K562 (cell line): ENCODE measurements around the gene MYADML2. TPM values are rescaled to one million over a fixed set of nuclear protein-coding genes. Genes with fewer than 3 reads are reported as not detected.
A peak's percentile ranks its signal among the peaks of the same experiment; 100 is the strongest.

Experiments used
- AFF4 ChIP-seq: sonication (generic); formaldehyde crosslinking; IDR thresholded peaks from 2 replicates; pipeline ENCODE4 v1.8.0; 2023; ENCODE audit warnings: mild to moderate bottlenecking, missing genetic modification reagents
- BHLHE40 ChIP-seq: IDR thresholded peaks from 2 replicates; pipeline ENCODE4 v1.6.1; 2011; ENCODE audit warnings: low read length, improper control_type of control experiment
- DEAF1 ChIP-seq: fragments of 450-650 bp; formaldehyde crosslinking; IDR thresholded peaks from 2 replicates; pipeline ENCODE4 v1.4.0; 2020; ENCODE audit warnings: mild to moderate bottlenecking, moderate library complexity
- FOXA3 ChIP-seq, 2 experiments: fragments of 450-650 bp in 1 of 2; sonication (generic) in 1 of 2; formaldehyde crosslinking; IDR thresholded peaks in 1 of 2; conservative IDR thresholded peaks in 1 of 2; 2 replicates each; pipeline versions ENCODE4 v1.4.0 to v1.8.0; 2020 to 2022; ENCODE audit warnings: mild to moderate bottlenecking in 2 of 2, missing genetic modification reagents in 1 of 2
- FUS ChIP-seq: fragments of 200-400 bp; formaldehyde crosslinking; optimal IDR thresholded peaks from 2 replicates; pipeline ENCODE3; 2017; ENCODE audit warnings: low read depth, low read length
- GATAD2A ChIP-seq: fragments of 450-650 bp; IDR thresholded peaks from 2 replicates; pipeline ENCODE4 v1.6.1; 2017
- HNRNPL ChIP-seq: fragments of 200-400 bp; formaldehyde crosslinking; IDR thresholded peaks from 2 replicates; pipeline ENCODE4 v1.6.1; 2017; ENCODE audit warnings: low read depth, mild to moderate bottlenecking, low read length
- JUN ChIP-seq, 2 experiments: sonication (generic) in 1 of 2; formaldehyde crosslinking in 1 of 2; IDR thresholded peaks; 2 replicates each; pipeline versions ENCODE4 v1.6.1 to v1.8.0; 2012 to 2022; ENCODE audit warnings: borderline replicate concordance in 2 of 2, mild to moderate bottlenecking in 2 of 2, improper control_type of control experiment in 1 of 2, low read depth in 1 of 2, low read length in 1 of 2, missing genetic modification reagents in 1 of 2
- NCOA4 ChIP-seq: fragments of 450-650 bp; IDR thresholded peaks from 2 replicates; pipeline ENCODE4 v1.6.1; 2018; ENCODE audit warnings: mild to moderate bottlenecking; ENCODE audit not compliant: partially characterized antibody
- NFRKB ChIP-seq: fragments of 450-650 bp; IDR thresholded peaks from 2 replicates; pipeline ENCODE4 v1.6.1; 2016; ENCODE audit warnings: low read depth
- RAD21 ChIP-seq, 2 experiments: fragments of 250-450 bp in 1 of 2; fragments of 450-650 bp in 1 of 2; sonication (Bioruptor Pico) in 1 of 2; formaldehyde crosslinking in 1 of 2; IDR thresholded peaks in 1 of 2; conservative IDR thresholded peaks in 1 of 2; 2 replicates each; pipeline versions ENCODE4 v1.4.0 to v1.8.0; 2020 to 2022; ENCODE audit warnings: mild to moderate bottlenecking in 2 of 2, moderate library complexity in 1 of 2
- RBM39 ChIP-seq: fragments of 200-400 bp; formaldehyde crosslinking; optimal IDR thresholded peaks from 2 replicates; pipeline ENCODE3; 2018; ENCODE audit warnings: low read depth, low read length
- RNF2 ChIP-seq: sonication (generic); IDR thresholded peaks from 2 replicates; pipeline ENCODE4 v1.6.1; 2016
- SIN3B ChIP-seq: fragments of 450-650 bp; IDR thresholded peaks from 2 replicates; pipeline ENCODE4 v1.6.1; 2017; ENCODE audit warnings: low read depth, mild to moderate bottlenecking, moderate library complexity
- SP1 ChIP-seq: sonication (generic); formaldehyde crosslinking; IDR thresholded peaks from 2 replicates; pipeline ENCODE4 v1.8.1; 2022; ENCODE audit warnings: mild to moderate bottlenecking, missing genetic modification reagents
- TEAD2 ChIP-seq: fragments of 450-650 bp; IDR thresholded peaks from 2 replicates; pipeline ENCODE4 v1.6.1; 2016; ENCODE audit warnings: missing genetic modification characterization, control low read depth, missing compliant biosample characterization
- ZNF780A ChIP-seq: fragments of 250-450 bp; sonication (Bioruptor Pico); IDR thresholded peaks from 2 replicates; pipeline ENCODE4 v1.5.0; 2021; ENCODE audit warnings: mild to moderate bottlenecking
- ZNF830 ChIP-seq: fragments of 250-450 bp; sonication (Bioruptor Pico); IDR thresholded peaks from 2 replicates; pipeline ENCODE4 v1.5.0; 2021; ENCODE audit warnings: mild to moderate bottlenecking
- polyA plus RNA-seq, 8 experiments: library from polyadenylated mRNA; depleted of rRNA in 4 of 8; stranded (reverse) in 5 of 8; unstranded in 3 of 8; fragments of >200 nt; fragmentation: Nextera tagmentation in 2 of 8; fragmentation: Illumina TruSeq in 1 of 8; extraction: Ambion mirVana in 2 of 8; extraction: Trizol in 1 of 8; gene quantifications; 2 replicates each; pipeline versions ENCODE4 v1.2.1 to v1.2.3, GENCODE V29; 2011 to 2014; ENCODE audit warnings: inconsistent platforms in 1 of 8, missing spikeins in 1 of 8
- total RNA-seq, 7 experiments: library from RNA; depleted of rRNA in 6 of 7; stranded (reverse); fragments of >200 nt in 6 of 7; fragmentation: Illumina TruSeq in 2 of 7; extraction: Trizol in 2 of 7; gene quantifications; 2 replicates each; pipeline versions ENCODE4 v1.2.1 to v1.2.3, GENCODE V29; 2011 to 2021; ENCODE audit warnings: low replicate concordance in 1 of 7
- TF ChIP-seq, protein P1 (sequence below): fragments of 250-450 bp; sonication (Bioruptor Pico); IDR thresholded peaks from 2 replicates; pipeline ENCODE4 v1.5.0; 2022; ENCODE audit warnings: mild to moderate bottlenecking
- TF ChIP-seq, protein P2 (sequence below): fragments of 450-650 bp; formaldehyde crosslinking; IDR thresholded peaks from 2 replicates; pipeline ENCODE4 v1.4.0; 2020; ENCODE audit warnings: mild to moderate bottlenecking

The MYADML2 gene
- total and polyA plus RNA-seq, 9 of the 15 experiments (the other 6 are each of a cell fraction or from before 2014, with no cell fraction given): not detected

GRCh38 chr17:81922566-81923301 is 24.3 kb downstream of the MYADML2 start (continued):
- TF ChIP-seq AFF4 (CRISPR knock-in tag): no peak
- no peak for TF ChIP-seq GATAD2A
- no peak for TF ChIP-seq JUN (IDR thresholded peaks at IDR 0.05; ENCODE audit: borderline replicate concordance, low read depth, low read length)
- TF ChIP-seq JUN (CRISPR knock-in tag; IDR thresholded peaks at IDR 0.05; ENCODE audit: borderline replicate concordance): no peak
- TF ChIP-seq DEAF1 (CRISPR knock-in tag): no peak
- no peak for TF ChIP-seq ZNF830 (CRISPR knock-in tag)
- TF ChIP-seq FOXA3 (CRISPR knock-in tag; conservative IDR thresholded peaks at IDR 0.05 in 1 of 2, IDR thresholded peaks at IDR 0.05 in 1 of 2): no peak
- TF ChIP-seq TEAD2 (tag): no peak
- TF ChIP-seq, protein P1, sequence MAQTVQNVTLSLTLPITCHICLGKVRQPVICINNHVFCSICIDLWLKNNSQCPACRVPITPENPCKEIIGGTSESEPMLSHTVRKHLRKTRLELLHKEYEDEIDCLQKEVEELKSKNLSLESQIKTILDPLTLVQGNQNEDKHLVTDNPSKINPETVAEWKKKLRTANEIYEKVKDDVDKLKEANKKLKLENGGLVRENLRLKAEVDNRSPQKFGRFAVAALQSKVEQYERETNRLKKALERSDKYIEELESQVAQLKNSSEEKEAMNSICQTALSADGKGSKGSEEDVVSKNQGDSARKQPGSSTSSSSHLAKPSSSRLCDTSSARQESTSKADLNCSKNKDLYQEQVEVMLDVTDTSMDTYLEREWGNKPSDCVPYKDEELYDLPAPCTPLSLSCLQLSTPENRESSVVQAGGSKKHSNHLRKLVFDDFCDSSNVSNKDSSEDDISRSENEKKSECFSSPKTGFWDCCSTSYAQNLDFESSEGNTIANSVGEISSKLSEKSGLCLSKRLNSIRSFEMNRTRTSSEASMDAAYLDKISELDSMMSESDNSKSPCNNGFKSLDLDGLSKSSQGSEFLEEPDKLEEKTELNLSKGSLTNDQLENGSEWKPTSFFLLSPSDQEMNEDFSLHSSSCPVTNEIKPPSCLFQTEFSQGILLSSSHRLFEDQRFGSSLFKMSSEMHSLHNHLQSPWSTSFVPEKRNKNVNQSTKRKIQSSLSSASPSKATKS (CRISPR knock-in tag): no peak
- TF ChIP-seq RAD21 (CRISPR knock-in tag; conservative IDR thresholded peaks at IDR 0.05 in 1 of 2, IDR thresholded peaks at IDR 0.05 in 1 of 2): no peak
- no peak for TF ChIP-seq NCOA4
- TF ChIP-seq, protein P2, sequence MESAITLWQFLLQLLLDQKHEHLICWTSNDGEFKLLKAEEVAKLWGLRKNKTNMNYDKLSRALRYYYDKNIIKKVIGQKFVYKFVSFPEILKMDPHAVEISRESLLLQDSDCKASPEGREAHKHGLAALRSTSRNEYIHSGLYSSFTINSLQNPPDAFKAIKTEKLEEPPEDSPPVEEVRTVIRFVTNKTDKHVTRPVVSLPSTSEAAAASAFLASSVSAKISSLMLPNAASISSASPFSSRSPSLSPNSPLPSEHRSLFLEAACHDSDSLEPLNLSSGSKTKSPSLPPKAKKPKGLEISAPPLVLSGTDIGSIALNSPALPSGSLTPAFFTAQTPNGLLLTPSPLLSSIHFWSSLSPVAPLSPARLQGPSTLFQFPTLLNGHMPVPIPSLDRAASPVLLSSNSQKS (CRISPR knock-in tag): no peak
- TF ChIP-seq BHLHE40: peak; percentile 69
- TF ChIP-seq HNRNPL: peak; percentile 78; the same call in 1 of the 2 replicates
- TF ChIP-seq SIN3B: no peak
- TF ChIP-seq SP1 (CRISPR knock-in tag): no peak
- no peak for TF ChIP-seq FUS
- TF ChIP-seq ZNF780A (CRISPR knock-in tag): no peak
- TF ChIP-seq RNF2: peak; percentile 33; the same call in 1 of the 2 replicates
- TF ChIP-seq RBM39: no peak
- no peak for TF ChIP-seq NFRKB
